ENCODE data around the gene YJEFN3.

DNA sequence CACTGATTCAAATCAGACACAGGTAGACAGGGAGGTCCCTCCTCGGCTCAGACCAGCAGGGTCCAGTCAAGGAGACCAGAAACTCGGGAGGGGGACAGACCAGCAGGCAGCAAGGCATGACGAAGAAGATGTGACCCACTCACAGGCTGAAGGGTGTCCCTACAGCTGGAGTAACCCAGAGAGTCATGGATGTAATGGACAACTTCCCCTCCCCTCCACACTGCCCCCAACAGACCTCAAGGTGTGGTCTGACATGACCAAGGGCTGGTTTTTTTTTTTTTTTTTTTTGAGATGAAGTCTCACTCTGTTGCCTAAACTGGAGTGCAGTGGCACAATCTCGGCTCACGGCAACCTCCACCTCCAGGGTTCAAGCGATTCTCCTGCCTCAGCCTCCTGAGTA is 55.6 kb downstream of the YJEFN3 start:
- TF ChIP-seq CTCF (conservative IDR thresholded peaks at IDR 0.05 in 1 of 2, IDR thresholded peaks at IDR 0.05 in 1 of 2; ENCODE audit: extremely low read depth in 1 of 2, insufficient read depth in 1 of 2, low read depth in 1 of 2, low read length in 2 of 2) (no peak), EZH2 (IDR thresholded peaks at IDR 0.05; ENCODE audit: borderline replicate concordance, low read length) (no peak)
